GOT3 (cell line): Measurements from ENCODE around the gene GIGYF1.
"Not testable (repeated sequence)": the region's sequence is repeated elsewhere in the genome, so short reads cannot be mapped to it uniquely, and the experiment has no call there.

Source experiments
- DNase-seq: peaks from one replicate; lab custom pipeline; 2025; ENCODE audit warnings: mixed read lengths; lab: John Stamatoyannopoulos, UW

GIGYF1 gene

DNA sequence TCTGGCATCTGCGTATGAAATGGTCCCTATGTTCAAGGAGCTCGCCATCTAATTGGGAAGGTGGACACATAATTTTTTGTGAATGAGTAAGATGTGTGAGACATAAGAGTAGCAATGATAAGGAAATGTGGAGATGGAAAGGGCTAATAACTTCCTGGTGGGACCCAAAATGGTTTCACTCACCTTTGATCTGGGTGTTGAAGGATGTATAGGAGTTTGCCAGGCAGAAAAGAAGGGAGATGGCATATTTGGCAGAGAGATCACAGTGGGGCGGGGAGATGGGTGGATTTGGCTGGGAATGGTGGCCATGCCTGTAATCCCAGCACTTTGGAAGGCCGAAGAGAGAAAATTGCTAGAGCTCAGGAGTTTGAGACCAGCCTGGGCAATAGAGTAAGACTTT lies 16.4 kb upstream of the GIGYF1 start:
- no peak for DNase-seq

DNA sequence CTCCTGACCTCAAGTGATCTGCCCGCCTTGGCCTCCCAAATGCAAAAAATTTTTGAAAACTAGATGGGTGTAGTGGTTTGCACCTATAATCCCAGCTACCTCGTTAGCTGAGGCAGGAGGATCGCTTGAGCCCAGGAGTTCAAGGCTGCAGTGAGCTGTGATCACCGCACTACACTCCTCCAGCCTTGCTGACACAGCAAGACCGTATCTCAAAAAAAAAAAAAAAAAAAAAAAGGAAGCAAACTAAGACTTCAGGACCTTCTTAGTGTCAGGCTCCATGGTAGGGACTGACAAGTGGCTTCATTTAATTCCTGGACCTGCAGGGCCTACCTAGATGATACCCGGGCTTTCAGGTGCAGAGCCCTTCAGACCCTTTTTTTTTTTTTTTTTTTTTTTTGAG lies 14.3 kb upstream of the GIGYF1 start:
- DNase-seq: no peak

DNA sequence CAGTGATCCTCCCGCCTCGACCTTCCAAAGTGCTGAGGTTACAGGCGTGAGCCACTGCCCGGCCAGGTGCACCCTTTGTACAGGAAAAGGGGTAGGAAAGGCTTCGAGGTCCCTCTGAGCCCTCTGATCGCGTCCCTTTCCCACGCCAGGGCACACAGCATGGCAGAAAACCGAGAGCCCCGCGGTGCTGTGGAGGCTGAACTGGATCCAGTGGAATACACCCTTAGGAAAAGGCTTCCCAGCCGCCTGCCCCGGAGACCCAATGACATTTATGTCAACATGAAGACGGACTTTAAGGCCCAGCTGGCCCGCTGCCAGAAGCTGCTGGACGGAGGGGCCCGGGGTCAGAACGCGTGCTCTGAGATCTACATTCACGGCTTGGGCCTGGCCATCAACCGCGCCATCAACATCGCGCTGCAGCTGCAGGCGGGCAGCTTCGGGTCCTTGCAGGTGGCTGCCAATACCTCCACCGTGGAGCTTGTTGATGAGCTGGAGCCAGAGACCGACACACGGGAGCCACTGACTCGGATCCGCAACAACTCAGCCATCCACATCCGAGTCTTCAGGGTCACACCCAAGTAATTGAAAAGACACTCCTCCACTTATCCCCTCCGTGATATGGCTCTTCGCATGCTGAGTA lies 12.7 kb upstream of the GIGYF1 start:
- no peak for DNase-seq

DNA sequence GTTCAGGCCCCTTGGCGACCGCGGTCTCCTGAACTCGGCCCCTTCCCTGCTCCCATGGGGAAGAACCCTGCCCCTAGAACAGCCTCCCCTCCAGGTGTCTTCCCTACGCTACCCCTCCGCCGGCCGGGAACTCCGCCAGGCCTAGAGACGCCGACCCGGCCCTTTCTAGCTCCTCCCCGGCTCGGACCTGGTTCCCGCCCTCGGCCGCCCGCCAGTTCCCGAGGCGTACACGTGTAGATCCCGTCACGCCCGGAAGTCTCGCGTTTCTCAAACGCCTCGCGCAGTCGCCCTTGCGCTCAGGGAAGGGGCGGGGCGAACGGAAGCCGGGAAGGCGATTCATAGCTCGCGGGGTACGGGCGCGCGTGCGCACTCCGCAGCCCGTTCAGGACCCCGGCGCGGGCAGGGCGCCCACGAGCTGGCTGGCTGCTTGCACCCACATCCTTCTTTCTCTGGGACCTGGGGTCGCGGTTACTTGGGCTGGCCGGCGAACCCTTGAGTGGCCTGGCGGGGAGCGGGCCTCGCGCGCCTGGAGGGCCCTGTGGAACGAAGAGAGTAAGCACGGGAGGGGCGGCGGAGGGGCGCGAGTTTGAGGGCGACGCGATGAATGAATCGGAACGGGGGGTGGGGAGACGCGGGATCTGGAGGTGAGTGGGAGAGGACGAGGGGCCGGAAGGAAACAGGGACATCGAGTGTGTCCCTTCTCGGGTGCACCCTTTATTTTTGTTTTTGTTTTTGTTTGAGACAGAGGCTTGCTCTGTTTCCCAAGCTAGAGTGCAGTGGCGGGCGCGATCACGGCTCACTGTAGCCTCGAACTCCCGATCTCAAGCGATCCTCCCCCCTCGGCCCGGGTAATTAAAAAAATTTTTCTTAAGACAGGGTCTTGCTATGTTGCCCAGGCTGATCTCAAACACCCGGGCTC lies 12.0 kb upstream of the GIGYF1 start, which contains the start of gene POP7:
Gene POP7 (plus strand): TSS at position 369 of the 919 bp plus-strand sequence. CDS start 710 bp downstream, outside the sequence.
- DNase-seq: peak; percentile 92

DNA sequence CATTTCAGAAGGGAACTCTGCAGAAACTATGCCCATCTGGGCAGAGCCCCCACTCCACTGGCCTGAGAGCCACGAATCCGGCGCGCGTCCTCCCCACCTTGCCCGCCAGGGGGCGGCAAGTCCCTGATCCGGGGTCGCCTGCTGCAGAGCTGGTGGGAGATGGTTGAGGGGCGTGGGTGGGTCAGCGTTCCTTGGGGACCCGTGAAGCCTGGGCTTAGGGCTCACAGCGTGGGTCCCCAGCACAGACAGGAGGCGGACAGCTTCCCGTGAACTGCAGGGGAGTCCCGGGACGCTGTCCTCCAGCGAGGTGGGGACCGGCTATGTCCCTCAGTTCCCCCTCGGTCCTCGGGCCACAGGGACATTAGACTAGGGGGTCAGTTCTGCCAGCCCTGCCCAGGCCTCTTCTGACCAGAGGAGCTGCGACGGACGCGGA lies 11.3 kb upstream of the GIGYF1 start:
- peak; percentile 54 for DNase-seq

DNA sequence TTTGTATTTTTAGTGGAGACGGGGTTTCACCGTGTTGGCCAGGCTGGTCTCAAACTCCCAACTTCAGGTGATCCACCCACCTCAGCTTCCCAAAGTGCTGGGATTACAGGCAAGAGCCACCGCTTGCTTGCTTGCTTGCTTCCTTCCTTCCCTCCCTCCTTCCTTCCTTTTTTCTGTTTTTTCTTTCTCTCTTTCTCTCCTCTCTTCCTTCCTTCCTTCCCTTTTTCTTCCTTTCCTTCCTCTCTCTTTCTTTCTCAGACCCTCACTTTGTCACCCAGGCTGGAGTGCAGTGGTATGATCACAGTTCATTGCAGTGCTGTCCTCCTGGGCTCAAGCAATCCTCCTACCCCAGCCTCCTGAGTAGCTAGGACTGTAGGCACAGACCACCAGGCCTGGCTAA lies 7.0 kb upstream of the GIGYF1 start:
- DNase-seq: not testable (repeated sequence)

DNA sequence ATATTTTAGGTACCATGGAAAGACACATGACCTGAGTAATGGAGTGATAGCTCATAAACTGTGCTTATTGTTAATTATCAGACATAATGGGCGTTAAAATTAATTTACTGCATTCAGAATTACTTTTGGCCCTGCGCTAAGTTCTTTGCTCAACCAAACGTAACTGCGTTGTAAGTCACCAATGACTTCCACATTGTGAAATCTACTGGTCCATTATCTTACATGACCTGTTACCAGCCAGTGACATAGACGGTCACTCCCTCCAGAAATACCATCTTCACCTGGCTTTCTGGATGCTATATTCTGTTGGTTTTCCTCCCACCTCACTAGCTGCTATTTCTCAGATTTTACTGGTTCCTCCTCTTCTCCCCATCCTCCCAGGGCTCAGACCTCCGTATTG lies 5.0 kb upstream of the GIGYF1 start:
- DNase-seq: no peak

DNA sequence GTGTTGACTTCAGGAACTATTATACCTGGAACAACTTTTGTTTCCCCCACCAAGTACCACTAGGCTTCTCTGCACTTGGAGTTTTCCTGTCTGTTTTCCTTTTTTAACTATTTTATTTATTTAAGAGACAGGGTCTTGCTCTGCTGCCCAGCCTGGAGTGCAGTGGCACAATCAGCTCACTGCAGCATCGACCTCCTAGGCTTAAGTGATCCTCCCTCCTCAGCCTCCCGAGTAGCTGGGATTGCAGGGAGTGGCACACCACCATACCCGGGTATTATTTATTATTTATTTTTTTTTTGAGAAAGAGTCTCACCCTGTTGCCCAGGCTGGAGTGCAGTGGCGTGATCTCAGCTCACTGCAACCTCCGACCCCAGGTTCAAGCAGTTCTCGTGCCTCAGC lies 2.1 kb upstream of the GIGYF1 start:
- no peak for DNase-seq

DNA sequence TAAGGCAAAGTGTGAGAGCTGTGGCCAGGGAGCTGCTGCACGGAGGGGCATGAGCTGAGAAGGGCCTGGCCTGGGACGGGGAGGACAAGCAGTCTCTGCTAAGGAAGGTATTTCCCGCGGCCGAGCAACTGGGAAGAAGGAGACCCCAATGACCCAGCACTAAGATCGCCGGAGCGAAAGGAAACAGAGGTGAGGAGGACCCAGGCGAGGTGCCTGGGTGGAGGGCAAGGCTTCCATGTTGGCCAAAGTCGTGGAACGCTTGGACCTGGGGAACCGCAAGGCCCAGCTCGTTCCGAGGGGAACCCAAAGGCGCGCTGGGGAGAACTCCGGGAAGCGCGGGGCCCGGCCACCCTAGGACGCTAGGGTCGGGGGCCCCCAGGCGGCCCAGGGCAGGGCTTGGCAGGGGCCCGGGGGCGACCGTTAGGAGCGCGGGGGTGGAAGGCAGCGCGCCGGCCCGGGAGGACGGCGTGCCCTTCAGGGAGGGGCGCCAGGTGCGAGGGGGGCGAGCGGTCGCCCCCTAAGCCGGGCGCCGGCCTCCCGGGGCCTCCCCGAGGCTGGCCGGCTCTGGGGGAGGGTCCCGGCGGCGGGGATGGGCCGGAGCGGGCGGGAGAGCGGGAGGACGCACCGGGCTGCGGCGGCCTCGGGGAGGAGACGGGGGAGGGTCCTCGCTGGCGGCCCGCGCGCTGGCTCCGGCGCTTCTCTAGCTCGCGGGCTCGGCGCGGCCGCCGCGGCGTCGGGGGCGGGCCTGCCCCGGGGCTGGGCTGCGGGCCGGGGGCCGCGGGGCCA lies 545 bp downstream of the GIGYF1 start:
- no peak for DNase-seq

DNA sequence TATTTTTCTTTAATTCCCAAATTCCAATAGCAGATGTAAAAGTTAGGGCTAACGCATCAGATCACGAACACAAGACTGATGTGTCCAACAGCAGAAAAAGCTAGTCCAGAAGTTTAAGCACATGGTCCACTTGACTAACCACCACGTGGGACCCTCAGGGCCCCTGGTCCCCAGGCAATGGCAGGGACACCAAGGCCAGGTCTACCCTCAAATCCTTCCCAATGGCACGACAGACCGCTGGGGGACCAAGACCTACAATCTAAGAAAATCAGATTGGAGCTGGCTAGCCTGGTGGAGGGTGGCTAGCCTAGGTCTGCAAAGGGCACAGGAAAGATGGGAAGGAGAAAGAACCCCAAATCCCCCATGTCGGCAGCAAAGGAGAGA lies 1.5 kb downstream of the GIGYF1 start:
- no peak for DNase-seq

DNA sequence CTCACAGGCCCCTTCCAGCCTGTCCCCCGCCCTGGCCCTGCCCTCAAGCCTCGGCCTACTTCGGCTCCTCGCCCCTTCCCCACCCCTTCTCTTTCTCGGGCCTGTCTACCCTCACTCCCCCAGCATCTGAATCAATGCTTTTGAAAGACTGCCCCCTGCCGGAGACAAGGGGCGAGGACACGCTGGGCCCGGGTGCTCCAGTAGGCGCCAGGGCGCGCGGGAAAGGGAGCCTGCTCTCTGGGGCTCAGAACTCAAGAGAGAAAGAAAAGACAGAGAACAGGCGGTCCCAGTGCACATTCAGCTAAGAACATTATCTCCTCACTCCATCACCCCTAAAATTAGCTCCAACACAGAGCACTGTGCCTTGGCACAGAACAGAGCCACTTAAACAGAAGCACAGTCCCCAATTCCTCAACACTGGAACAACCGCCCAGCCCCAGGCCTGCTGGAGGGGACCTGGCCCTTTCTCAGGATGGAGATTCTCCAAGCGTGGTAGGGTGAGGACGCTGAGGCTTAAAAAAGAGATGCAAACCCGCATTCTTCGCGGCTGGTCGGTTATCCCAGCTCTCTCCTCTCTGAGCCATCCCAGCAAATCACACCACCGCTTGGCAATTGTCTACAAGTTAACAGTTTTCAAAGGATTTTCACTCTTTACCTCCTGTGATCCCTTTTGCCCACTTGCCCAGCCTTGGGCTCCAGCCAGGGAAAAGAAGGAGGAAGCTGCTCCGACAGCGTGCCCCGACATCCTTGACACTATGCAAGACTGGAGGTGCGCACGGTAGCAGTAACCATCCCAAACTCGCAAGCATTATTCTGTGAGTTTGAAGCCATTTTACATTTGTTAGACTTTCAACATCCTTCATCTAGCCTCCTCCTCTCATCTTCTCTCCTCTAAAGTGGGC lies 2.1 kb downstream of the GIGYF1 start:
- DNase-seq: no peak

DNA sequence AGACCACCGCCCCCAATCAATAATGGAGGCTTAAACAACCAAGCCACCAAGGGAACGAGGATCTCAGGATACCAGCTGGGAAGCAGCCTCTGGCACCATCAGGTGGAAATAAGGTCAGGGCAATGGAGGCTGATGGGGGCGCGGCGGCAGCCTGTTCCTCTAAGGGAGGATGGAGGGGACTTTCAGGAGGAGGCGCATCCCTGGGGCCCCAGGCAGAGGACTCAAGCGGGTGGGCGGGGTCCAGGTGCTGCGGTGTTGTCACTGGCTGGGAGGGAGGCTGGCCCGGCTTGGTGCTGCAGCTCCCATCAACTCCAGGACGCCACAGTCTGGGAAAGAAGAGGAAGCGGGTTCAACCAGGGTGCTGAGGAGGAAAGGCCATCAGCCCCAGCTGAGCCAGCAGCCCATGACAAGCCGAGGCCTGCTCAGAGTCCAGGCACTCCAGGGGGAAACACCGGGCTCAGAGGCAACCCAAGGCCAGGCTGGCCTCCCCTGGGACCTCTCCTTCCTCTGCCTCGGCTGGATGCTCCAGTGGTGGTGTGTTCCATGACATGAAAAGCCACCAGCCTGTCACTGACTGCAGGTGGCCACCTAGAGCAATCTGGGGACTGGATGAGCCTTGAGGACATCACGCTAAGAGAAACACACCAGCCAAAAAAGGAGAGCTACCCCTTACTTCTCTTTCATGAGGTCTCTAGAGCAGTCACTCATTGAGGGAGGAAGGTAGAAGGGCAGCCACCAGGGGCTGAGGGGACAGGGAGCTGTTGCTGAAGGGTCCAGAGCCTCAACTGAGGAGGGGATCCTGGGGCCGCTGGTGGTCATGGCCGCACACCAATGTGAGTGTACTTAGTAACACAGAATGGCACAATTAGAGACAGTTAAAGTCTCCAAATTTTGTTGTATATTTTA lies 4.6 kb downstream of the GIGYF1 start:
- no peak for DNase-seq

DNA sequence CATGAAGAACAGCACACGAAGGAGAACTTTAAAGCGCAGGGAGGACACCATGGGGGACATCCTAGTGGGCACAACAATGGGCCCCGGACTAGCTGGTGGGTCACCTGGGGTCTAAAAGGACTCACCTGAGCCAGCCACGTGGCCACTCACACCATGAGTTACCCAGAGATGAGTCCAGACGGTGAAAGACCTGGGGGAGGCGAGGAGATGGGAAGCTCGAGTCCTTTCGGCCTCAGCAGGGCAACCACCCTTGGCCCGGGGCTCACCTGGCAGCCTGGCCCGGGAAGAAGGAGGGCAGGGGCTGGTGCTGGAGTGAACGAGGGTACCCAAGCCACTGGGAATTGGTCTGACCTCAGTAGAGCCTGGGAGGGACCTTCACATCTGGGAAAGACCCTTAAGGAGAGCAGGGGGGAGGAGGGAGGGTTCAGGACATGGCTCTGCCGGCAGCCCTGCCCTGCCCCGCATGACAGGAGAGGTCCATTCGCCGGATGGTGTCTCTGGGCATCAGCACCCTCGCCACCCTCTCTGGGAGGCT lies 5.7 kb downstream of the GIGYF1 start:
- DNase-seq: no peak

DNA sequence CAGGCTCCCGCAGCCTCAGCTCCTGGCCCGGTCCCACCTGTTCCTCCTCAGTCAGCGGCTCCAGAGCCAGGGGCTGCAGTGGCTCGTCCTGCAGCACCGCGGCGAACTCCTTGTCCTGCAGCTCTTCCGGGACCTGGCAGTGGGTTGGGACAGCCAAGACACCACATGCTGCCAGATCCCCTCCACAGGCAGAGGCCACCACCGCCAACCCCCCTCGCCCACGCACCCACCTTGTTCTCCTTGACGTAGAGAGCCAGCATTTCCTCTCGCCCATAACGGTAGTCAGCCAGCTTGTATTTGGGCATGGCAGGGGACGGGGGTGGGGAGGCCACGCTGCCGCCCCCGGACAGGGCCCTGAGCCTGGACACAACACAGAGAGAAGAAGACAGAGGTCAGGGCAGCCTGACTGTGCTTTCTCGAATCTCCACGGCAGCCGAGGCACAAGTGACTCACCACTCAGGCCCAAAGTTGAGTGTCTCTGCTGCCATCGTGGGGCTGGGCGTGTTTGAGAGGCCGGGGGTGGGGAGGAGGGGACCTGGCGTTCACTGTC lies 6.2 kb downstream of the GIGYF1 start:
- no peak for DNase-seq

DNA sequence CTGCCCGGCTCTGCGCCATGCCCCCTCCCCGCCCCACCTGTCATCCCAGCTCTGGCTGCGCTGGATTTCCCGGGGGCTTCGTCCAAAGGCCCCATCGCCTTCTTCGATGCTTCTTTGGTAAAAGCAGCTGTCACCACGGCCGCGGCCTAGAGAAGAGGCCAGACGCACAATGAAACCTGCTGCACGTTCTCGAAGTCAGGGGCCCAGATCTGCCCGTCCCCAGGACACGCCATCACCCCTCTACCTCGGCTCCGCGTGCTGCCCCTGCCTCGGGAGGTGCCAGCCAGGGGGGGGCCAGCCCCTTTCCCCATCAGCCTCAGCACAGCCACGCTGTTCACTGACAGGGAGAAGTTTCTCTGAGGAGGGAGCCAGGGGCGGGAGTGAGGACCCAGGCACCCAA lies 6.8 kb downstream of the GIGYF1 start:
- no peak for DNase-seq

DNA sequence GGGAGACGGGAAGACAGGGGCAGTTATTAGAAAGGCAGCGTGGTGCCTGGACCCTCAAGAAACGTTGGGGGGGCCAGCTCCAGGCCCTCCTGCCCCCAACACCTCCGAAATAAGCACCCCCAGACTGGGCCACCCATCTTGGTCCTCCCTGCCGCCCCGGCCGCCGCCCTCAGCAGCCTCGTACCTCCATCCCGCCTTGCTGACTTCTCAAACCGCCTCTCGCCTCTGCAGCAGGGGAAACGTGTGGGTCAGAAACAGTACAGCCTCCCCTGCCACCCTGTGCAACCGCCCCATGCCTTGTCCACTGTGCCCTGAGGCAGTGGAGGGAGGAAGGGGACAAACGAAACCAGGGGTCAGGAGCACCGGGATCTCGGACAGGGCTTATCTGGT lies 7.2 kb downstream of the GIGYF1 start:
- no peak for DNase-seq

DNA sequence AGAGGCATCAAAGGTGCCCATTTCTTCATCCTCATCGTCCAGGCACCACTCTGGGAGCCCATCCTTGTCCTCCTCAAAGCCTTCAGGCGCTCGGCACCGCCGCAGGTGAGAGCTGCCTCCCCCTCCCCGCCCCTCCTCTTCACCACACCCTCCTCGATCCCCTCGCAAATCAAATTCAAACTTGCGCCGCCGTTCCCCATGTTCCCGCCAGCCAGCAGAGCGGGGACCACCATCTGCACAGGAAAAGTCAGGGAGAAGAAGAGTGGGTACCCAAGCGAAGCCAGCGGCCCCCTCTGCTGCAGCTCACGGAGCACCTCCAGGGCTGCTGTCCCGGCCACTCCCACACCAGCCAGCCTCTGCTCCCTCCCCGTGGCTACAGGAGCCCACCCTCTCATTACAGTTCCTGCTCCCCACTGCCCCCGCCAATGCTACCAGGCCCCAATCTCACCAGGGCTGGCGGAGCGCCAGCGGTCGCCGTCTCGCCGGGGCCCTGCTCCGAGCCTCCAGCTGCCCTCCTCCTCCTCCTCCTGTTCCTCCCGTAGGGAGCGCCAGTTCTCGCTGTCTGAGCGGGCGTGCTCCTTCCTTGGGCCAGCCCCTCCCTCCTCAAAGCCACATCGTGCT lies 7.7 kb downstream of the GIGYF1 start:
- no peak for DNase-seq

DNA sequence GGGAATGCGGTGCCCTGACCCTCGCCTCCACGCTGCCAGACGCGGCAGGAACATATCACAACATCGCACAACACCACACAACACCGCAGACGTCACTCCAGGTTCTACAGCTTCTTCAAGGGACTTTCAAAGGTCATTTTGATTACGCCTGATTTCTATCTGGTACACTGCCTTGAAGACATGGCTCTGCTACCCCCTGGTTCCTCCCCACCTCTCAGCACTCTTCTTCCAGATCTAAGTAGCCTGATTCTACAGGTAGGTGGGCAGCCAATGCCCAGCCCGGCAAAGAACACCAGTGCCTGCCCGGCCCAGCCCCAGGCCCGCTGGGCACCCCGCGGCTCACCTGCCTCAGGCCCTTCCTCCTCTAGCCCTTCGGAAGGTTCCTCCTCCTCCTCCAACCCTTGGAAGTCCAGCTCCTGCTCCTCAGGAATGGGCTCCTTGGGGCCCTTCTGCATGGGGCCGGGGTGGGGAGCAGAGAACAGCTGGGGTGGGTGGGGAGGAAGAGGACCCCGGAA lies 8.4 kb downstream of the GIGYF1 start:
- DNase-seq: no peak

DNA sequence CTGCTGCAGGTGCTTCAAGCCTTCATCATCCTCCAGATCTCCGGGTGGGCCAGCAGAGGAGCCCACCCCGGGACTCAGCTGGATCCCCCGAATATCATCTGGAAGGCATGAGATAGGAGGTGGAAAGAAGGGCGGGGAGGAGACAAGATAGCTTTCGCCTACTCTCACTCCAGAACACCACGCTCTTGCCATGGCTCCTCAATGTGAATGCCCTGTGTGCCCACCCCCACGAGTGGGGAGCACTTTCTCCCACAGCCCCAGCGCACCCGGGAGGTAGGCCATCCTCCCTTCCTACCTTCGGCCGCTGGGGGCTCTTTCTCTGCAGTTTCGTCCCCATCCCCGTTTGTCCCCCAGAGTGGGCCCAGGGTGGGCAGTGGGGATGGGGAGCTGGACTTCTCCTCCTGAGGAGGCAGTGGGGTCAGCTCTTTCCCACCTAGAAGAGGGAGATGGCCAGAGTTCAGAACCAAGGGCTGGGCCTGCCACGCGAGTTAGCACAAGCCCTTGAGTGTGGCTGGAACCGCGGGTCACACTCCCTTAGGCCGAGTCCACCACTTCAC lies 8.9 kb downstream of the GIGYF1 start:
- DNase-seq: no peak
